HEK293 (cell line): ENCODE results near the gene SMYD2.
"Not testable (repeated sequence)": the region's sequence is repeated elsewhere in the genome, so short reads cannot be mapped to it uniquely, and the experiment has no call there.

Source experiments
- CTCF ChIA-PET: fragments of 350-600 bp; formaldehyde crosslinking; extraction: SDS; loops from one replicate; lab custom pipeline; 2021; ENCODE audit warnings: antibody characterized with exemption; lab: Yijun Ruan, JAX
- POLR2A ChIA-PET: fragments of 300-600 bp; formaldehyde crosslinking; extraction: SDS; loops from one replicate; lab custom pipeline; 2020; ENCODE audit warnings: antibody characterized with exemption, inconsistent platforms; lab: Yijun Ruan, JAX
- H3K27ac ChIP-seq: fragments of 200-500 bp; sonication (Bioruptor generic); 2 replicates; pipeline ENCODE4 v1.5.1; 2014; ENCODE audit warnings: low read depth, low read length, control low read depth, inconsistent platforms; ENCODE audit errors: extremely low read depth
- H3K36me3 ChIP-seq, 2 experiments: fragments of 200-500 bp in 1 of 2; sonication (Bioruptor generic) in 1 of 2; 1 replicate in 1 of 2; 2 replicates in 1 of 2; pipeline ENCODE4 v1.5.1; 2014 to 2017; ENCODE audit warnings: inconsistent platforms in 2 of 2, low read length in 2 of 2; ENCODE audit not compliant: control insufficient read depth in 2 of 2, insufficient read depth in 1 of 2
- H3K4me1 ChIP-seq: fragments of 200-500 bp; sonication (Bioruptor generic); 2 replicates; pipeline ENCODE4 v1.5.1; 2014; ENCODE audit warnings: mild to moderate bottlenecking, low read length, inconsistent platforms; ENCODE audit not compliant: control insufficient read depth, insufficient read depth
- H3K4me3 ChIP-seq: 2 replicates; pipeline ENCODE4 v1.5.1; 2011; ENCODE audit warnings: low read depth, mild to moderate bottlenecking, control low read depth, low read length, moderate library complexity
- H3K9me3 ChIP-seq: fragments of 200-500 bp; sonication (Bioruptor generic); 2 replicates; pipeline ENCODE4 v1.5.1; 2014; ENCODE audit warnings: low read depth, low read length, inconsistent platforms; ENCODE audit not compliant: control insufficient read depth, insufficient read depth
- FEZF1 ChIP-seq: fragments of 450-650 bp; formaldehyde crosslinking; IDR thresholded peaks from 2 replicates; pipeline ENCODE4 v1.5.1; 2016; ENCODE audit warnings: missing biosample characterization, missing genetic modification characterization
- GLIS1 ChIP-seq: fragments of 450-650 bp; formaldehyde crosslinking; IDR thresholded peaks from 2 replicates; pipeline ENCODE4 v1.5.1; 2016; ENCODE audit warnings: missing biosample characterization, missing genetic modification characterization
- KLF16 ChIP-seq: fragments of 450-650 bp; formaldehyde crosslinking; IDR thresholded peaks from 2 replicates; pipeline ENCODE4 v1.5.1; 2017; ENCODE audit warnings: missing biosample characterization, missing genetic modification characterization
- REST ChIP-seq: fragments of 450-650 bp; formaldehyde crosslinking; IDR thresholded peaks from 2 replicates; pipeline ENCODE4 v1.5.1; 2016; ENCODE audit warnings: missing biosample characterization, missing genetic modification characterization
- SCRT1 ChIP-seq: fragments of 450-650 bp; formaldehyde crosslinking; IDR thresholded peaks from 2 replicates; pipeline ENCODE4 v1.5.1; 2016; ENCODE audit warnings: missing biosample characterization, missing genetic modification characterization, borderline replicate concordance
- ZBTB8A ChIP-seq: fragments of 450-650 bp; formaldehyde crosslinking; IDR thresholded peaks from 2 replicates; pipeline ENCODE4 v1.5.1; 2016; ENCODE audit warnings: missing biosample characterization, missing genetic modification characterization
- ZFP37 ChIP-seq: fragments of 450-650 bp; formaldehyde crosslinking; IDR thresholded peaks from 2 replicates; pipeline ENCODE4 v1.5.1; 2016; ENCODE audit warnings: missing biosample characterization, missing genetic modification characterization
- ZNF155 ChIP-seq: fragments of 450-650 bp; formaldehyde crosslinking; IDR thresholded peaks from 2 replicates; pipeline ENCODE4 v1.5.1; 2016; ENCODE audit warnings: missing biosample characterization, missing genetic modification characterization
- ZNF341 ChIP-seq: fragments of 450-650 bp; formaldehyde crosslinking; IDR thresholded peaks from 2 replicates; pipeline ENCODE4; 2016; ENCODE audit warnings: low read depth, missing biosample characterization, missing genetic modification characterization
- ZNF843 ChIP-seq: fragments of 450-650 bp; formaldehyde crosslinking; IDR thresholded peaks from 2 replicates; pipeline ENCODE4 v1.5.1; 2016; ENCODE audit warnings: missing biosample characterization, missing genetic modification characterization
- TF ChIP-seq, protein P1 (sequence below): fragments of 450-650 bp; formaldehyde crosslinking; IDR thresholded peaks from 2 replicates; pipeline ENCODE4 v1.5.1; 2016; ENCODE audit warnings: missing biosample characterization, missing genetic modification characterization
- TF ChIP-seq, protein P2 (sequence below): fragments of 450-650 bp; formaldehyde crosslinking; IDR thresholded peaks from 2 replicates; pipeline ENCODE4 v1.5.1; 2017; ENCODE audit warnings: missing biosample characterization, missing genetic modification characterization

The SMYD2 gene

GRCh38 chr1:214272964-214273533 lies 7.9 kb upstream of the SMYD2 start (continued):
- no peak for TF ChIP-seq REST (tag by site-specific recombination)
- TF ChIP-seq, protein P1, sequence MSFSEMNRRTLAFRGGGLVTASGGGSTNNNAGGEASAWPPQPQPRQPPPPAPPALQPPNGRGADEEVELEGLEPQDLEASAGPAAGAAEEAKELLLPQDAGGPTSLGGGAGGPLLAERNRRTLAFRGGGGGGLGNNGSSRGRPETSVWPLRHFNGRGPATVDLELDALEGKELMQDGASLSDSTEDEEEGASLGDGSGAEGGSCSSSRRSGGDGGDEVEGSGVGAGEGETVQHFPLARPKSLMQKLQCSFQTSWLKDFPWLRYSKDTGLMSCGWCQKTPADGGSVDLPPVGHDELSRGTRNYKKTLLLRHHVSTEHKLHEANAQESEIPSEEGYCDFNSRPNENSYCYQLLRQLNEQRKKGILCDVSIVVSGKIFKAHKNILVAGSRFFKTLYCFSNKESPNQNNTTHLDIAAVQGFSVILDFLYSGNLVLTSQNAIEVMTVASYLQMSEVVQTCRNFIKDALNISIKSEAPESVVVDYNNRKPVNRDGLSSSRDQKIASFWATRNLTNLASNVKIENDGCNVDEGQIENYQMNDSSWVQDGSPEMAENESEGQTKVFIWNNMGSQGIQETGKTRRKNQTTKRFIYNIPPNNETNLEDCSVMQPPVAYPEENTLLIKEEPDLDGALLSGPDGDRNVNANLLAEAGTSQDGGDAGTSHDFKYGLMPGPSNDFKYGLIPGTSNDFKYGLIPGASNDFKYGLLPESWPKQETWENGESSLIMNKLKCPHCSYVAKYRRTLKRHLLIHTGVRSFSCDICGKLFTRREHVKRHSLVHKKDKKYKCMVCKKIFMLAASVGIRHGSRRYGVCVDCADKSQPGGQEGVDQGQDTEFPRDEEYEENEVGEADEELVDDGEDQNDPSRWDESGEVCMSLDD (tag by site-specific recombination): no peak

GRCh38 chr1:214275700-214276099 lies 5.3 kb upstream of the SMYD2 start:
- POLR2A ChIA-PET, H3K4me3 ChIP-seq, H3K9me3 ChIP-seq, H3K36me3 ChIP-seq, H3K27ac ChIP-seq: not testable (repeated sequence)
- H3K4me1 ChIP-seq: peaks cover 13% of the 10 kb centered on the region
- CTCF ChIA-PET: interaction anchor here (0.7 to 3.6 kb wide), 3 partner anchors 14 to 57 kb away, joined by 3 to 32 read pairs (median 10); no protein-coding TSS in a partner anchor

- H3K36me3 ChIP-seq: no peaks in the 10 kb centered on the region; a peak in 1 of 3 replicates
- peaks cover 9% of the 10 kb centered on the region for H3K4me1 ChIP-seq
- ChIA-PET POLR2A (no interaction called here), CTCF (interaction anchor here (0.5 to 3.6 kb wide), 8 partner anchors 9 to 1195 kb away, joined by 3 to 32 read pairs (median 4); no protein-coding TSS in a partner anchor)
- no peak overlapping the region for H3K27ac ChIP-seq
- no peaks in the 10 kb centered on the region for H3K9me3 ChIP-seq
- TF ChIP-seq ZNF341 (tag by site-specific recombination) (0 out of 2 replicates have a peak, but pooled peaks have one; percentile 30), FEZF1 (tag by site-specific recombination) (peak; percentile 42; the same call in 1 of the 2 replicates), ZBTB8A (tag by site-specific recombination) (peak; percentile 18; the same call in 1 of the 2 replicates), KLF16 (tag by site-specific recombination) (no peak), ZNF155 (tag by site-specific recombination) (no peak), GLIS1 (tag by site-specific recombination) (0 out of 2 replicates have a peak, but pooled peaks have one; percentile 6), ZFP37 (tag by site-specific recombination) (no peak), SCRT1 (tag by site-specific recombination) (0 out of 2 replicates have a peak, but pooled peaks have one; percentile 7), ZNF843 (tag by site-specific recombination) (0 out of 2 replicates have a peak, but pooled peaks have one; percentile 24)
- TF ChIP-seq, protein P2, sequence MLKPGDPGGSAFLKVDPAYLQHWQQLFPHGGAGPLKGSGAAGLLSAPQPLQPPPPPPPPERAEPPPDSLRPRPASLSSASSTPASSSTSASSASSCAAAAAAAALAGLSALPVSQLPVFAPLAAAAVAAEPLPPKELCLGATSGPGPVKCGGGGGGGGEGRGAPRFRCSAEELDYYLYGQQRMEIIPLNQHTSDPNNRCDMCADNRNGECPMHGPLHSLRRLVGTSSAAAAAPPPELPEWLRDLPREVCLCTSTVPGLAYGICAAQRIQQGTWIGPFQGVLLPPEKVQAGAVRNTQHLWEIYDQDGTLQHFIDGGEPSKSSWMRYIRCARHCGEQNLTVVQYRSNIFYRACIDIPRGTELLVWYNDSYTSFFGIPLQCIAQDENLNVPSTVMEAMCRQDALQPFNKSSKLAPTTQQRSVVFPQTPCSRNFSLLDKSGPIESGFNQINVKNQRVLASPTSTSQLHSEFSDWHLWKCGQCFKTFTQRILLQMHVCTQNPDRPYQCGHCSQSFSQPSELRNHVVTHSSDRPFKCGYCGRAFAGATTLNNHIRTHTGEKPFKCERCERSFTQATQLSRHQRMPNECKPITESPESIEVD (tag by site-specific recombination): peak; percentile 61
- H3K4me3 ChIP-seq: no peak overlapping the region
These were observed 4.2 kb upstream of the SMYD2 start for GRCh38 chr1:214276786-214277185.
